ENCODE results near the gene FLT3LG. TPM values are rescaled to one million over a fixed set of nuclear protein-coding genes. Genes with fewer than 3 reads are reported as not detected.

The FLT3LG gene
- polyA plus RNA-seq (ENCODE audit: insufficient read length in 3 of 3), result 1 to 10 TPM; 2.6 to 3.2 (median 2.7) TPM

- DNase-seq (ENCODE audit: low read depth in 3 of 3, low spot score in 2 of 3), result no peak
These were observed at the start of gene FLT3LG for GRCh38 chr19:49473868-49474541. Gene FLT3LG (plus strand): TSS chr19:49474215. CDS start chr19:49474640, 425 bp downstream.

GRCh38 chr19:49425178-49425577 is 48.8 kb upstream of the FLT3LG start, which contains the start of gene GFY:
Gene GFY (plus strand): TSS chr19:49425388. CDS start chr19:49426431, 1,043 bp downstream.
- DNase-seq (ENCODE audit: low read depth in 3 of 3, low spot score in 2 of 3), result no peak

DNA sequence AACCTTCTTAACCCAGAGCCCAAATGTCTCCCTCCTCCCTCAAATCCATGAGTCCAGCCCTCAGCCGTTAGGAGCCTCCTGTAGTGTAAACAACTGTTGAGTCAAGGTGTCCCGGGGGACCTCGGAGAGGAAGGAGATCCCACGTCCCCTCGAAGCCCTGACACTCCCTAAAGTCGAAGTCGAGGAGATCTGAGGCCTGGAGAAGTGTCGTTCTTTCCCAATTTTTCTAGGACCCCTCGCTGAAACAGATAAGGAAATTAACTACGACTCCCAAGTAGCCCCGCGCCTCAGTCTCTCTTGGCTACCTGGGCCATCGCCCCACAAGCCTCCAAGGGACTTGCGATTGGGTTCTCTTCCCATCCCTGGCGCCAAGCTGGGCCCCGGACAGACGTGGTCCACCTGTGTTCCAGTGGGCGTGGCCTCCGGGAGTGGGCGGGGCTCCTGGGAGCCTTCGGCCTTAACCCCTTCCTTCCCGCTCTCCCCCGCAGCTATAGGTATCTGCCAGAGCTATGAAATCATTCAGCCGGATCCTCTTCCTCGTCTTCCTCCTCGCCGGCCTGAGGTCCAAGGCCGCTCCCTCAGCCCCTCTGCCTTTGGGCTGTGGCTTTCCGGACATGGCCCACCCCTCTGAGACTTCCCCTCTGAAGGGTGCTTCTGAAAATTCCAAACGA is 48.0 kb upstream of the FLT3LG start:
- no peak for DNase-seq (ENCODE audit: low read depth in 3 of 3, low spot score in 2 of 3)

- DNase-seq (ENCODE audit: low read depth in 3 of 3, low spot score in 2 of 3), result no peak
These were observed 46.7 kb upstream of the FLT3LG start for GRCh38 chr19:49427339-49427738.

GRCh38 chr19:49427855-49428546 is 46.0 kb upstream of the FLT3LG start:
- no peak for DNase-seq (ENCODE audit: low read depth in 3 of 3, low spot score in 2 of 3)

- DNase-seq (ENCODE audit: low read depth in 3 of 3, low spot score in 2 of 3), result no peak
These were observed 45.2 kb upstream of the FLT3LG start for GRCh38 chr19:49428547-49429451.

DNA sequence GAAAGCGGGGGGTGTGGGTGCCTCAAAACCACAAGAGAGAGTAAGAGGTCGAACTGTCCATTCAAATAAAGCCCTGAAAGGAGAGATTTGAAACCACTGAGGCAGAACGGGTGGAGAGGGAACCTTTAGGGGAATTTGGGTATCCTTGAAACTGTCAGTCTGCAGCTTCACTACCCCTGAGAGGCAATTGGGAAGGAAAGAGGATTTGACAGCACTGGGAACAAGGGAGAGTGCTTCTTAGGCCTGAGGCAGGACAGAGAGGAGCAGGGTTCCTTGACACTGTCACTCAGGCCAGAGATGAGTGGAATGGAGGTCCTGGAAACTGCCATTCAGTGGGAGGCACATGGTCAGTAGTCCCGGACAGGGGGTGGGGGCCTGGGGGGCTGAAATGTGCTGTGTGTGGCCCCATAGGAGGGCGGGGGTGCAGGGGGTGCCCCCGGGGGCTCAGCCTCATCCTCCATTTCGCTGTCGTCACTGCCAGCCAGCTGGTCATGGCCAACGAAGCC is 43.8 kb upstream of the FLT3LG start:
- no peak for DNase-seq (ENCODE audit: low read depth in 3 of 3, low spot score in 2 of 3)

DNA sequence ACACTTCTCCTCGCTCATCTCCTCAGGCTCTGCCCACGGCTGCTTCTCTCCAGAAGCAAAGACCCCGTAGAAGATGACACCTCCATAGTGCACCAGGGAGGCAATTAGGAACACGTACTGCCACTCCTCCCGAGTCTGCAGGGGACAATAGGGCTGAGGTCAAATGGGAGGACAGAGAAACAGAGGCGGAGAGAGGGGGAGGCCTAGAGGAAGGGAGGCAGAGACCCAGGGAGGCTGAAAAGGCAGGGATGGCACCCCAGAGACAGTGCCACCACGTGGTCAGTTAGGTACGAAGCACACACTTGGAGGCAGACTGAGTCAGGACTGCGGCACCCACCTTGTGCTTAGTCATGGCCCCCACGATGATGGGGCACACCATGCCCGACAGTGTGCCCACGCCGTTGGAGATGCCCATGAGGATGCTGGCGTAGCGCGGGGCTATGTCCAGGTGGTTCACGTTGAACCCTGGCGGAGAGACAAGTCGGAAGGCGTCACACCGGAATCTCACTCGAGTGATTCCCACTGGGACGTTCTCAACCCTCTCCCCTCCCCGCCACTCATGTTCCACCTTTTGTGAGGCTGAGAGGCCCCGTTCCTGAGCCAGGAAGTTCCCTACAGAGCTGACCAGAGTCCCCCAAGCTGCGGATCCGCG is 43.2 kb upstream of the FLT3LG start:
- no peak for DNase-seq (ENCODE audit: low read depth in 3 of 3, low spot score in 2 of 3)

- no peak for DNase-seq (ENCODE audit: low read depth in 3 of 3, low spot score in 2 of 3)
These were observed 42.7 kb upstream of the FLT3LG start for GRCh38 chr19:49431330-49431749.

- DNase-seq (ENCODE audit: low read depth in 3 of 3, low spot score in 2 of 3), result no peak
These were observed 41.6 kb upstream of the FLT3LG start for GRCh38 chr19:49432141-49433073.

DNA sequence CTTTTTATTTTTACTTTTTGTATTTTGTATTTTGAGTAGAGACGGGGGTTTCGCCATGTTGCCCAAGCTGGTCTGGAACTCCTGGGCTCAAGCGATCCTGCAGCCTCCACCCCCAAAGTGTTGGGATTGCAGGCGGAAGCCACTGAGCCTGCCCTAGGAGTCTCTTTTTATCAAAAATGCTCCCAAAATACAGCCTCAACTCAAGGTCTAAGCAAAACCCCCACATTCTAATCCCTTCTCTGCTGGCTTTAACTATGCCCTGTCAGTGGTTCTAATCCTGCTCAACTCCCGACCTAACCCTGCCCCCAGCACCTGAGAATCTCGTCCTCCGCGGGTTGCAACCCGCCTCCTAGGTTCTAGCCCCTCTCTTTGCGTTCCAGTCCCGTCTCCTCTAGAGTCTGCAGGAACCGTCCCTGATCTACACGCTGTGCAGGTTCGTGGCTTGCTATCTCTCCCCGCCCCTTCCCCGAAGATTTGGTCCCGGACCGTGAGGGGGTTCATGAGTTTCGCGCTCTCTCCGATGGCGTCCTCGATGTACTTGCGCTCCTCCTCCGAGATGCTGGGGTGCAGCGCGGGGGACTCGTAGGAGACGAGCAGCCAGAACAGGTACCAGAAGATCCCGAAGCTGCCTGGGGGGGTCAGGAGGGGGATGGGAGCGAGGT is 40.6 kb upstream of the FLT3LG start:
- no peak for DNase-seq (ENCODE audit: low read depth in 3 of 3, low spot score in 2 of 3)

GRCh38 chr19:49434907-49435583 is 39.0 kb upstream of the FLT3LG start:
- DNase-seq (ENCODE audit: low read depth in 3 of 3, low spot score in 2 of 3), result no peak

DNA sequence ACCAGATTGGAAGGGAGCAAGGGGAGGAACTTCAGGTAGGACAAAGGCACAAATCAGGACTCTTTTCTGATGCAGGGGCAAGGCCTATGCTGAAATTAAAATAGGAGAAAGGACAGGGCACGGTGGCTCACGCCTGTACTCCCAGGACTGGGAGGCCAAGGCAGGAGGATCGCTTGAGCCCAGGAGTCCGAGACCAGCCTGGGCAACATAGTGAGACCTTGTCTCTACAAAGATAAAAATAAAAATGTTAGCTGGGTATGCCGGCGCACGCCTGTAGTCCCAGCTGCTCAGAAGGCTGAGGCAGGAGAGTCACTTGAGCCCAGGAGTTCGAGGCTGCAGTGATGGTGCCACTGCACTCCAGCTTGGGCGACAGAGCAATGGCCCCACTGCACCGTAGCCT is 38.3 kb upstream of the FLT3LG start:
- no peak for DNase-seq (ENCODE audit: low read depth in 3 of 3, low spot score in 2 of 3)

DNA sequence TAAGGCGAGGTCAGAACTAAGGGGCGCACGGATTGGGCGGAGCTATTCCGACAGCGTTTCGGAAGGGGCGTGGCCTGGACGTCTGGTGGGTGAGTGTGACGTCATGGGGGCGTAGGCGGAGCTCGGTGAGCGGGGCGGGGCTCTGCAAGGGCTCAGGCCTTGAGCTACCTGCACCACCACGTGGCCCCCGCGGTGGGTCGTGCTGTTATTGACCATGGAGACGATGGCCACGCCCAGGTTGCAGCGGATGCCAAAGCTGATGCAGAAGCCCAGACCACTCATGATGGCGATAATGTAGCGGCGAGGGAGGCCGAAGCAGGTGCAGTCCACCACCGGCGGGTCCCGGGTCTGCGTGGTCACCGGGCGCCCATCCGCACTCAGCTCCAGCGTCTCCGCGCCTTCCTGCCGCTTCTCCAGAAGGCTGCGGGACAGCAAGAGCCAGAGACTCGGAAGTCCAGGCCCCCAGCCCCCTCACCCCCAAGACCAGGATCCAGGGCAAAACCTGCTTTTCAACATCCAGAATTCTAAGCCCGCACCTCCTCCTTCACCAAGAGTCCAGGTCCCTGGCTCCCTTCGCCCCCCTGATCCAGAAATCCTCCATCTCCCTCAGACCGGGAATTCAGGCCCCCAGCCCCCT is 37.5 kb upstream of the FLT3LG start:
- no peak for DNase-seq (ENCODE audit: low read depth in 3 of 3, low spot score in 2 of 3)

DNA sequence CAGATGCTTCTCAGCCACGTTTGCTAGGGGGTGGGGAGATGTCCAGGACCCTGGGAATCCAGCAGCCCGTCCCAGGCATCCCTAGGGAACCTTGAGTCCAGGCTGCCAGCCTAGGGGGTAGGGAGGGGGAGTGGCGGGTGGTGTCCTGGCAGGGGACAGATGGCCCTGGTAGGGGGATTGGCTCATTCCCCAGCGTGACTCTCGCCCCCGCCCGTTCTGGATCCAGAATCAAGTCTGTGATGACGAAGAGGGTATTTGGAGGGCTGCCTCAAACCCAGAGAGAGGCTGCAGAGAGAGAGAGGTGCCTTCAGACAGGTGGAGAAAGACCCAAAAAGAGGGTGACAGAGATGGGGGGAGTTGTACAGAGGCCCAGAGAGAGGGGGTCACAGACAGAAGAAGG is 36.8 kb upstream of the FLT3LG start:
- no peak for DNase-seq (ENCODE audit: low read depth in 3 of 3, low spot score in 2 of 3)

DNA sequence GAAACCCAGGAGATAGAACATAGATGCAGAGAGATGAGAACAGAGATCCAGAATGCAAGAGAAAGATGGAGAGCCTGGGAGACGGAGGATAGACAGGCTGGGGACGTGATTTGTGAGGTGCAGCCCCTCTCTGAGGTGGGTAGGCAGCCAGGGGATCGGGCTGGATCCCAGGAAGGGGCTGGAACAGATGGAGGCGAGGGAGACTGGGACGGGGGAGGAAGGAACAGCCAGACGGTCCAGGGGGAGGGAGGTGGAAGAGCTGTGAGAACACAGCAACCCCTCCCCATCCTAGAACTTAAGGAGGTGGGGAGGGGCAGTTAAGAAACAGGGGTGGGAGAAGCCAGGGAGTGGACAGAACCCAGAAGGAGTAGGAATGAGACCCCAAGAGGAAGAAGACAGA is 35.8 kb upstream of the FLT3LG start:
- DNase-seq (ENCODE audit: low read depth in 3 of 3, low spot score in 2 of 3), result no peak

DNA sequence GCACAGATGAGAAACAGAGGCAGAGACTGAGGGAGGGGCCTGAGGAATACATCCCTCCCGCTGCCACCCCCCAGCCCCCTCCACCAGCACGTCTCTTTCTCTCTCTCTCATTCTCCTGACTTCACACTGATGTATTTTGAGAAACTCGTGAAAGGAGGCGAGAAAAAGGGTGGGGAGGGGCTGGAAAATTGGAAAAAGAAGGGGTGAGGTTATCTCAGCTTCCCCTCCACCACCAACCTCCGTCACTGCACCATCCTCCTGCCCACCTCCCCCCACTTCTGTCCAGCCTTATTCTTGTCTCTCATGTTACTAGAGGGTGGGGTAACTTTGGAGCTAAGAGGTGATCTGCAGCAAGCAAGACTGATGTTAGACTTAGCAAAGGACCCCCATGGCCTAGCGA is 34.2 kb upstream of the FLT3LG start:
- DNase-seq (ENCODE audit: low read depth in 3 of 3, low spot score in 2 of 3), result no peak
